ENCODE measurements around the gene KDM4C.

DNA sequence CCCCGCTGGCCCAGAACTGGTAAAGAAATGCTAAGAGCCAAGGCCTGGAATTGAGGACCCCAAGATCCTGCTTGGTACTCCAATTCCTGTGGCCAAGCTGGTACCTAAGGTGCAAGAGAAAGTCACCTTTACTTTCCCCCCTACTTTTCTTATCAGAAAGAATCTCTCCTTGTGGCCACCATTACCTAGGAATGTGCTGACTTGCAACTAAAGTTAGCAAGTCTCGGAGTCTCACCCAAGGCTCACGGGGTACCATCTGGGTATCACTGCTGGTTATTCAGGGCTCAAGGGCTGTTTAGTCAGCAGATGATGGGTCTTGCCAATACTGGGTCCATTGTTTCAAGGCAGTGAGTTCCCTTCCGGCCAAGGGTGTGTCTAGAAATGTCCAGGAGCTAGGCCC lies 270.2 kb downstream of the KDM4C start:
- TF ChIP-seq, protein P1, sequence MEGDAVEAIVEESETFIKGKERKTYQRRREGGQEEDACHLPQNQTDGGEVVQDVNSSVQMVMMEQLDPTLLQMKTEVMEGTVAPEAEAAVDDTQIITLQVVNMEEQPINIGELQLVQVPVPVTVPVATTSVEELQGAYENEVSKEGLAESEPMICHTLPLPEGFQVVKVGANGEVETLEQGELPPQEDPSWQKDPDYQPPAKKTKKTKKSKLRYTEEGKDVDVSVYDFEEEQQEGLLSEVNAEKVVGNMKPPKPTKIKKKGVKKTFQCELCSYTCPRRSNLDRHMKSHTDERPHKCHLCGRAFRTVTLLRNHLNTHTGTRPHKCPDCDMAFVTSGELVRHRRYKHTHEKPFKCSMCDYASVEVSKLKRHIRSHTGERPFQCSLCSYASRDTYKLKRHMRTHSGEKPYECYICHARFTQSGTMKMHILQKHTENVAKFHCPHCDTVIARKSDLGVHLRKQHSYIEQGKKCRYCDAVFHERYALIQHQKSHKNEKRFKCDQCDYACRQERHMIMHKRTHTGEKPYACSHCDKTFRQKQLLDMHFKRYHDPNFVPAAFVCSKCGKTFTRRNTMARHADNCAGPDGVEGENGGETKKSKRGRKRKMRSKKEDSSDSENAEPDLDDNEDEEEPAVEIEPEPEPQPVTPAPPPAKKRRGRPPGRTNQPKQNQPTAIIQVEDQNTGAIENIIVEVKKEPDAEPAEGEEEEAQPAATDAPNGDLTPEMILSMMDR (IDR thresholded peaks at IDR 0.05), result no peak
- no peak for TF ChIP-seq POLR2A (IDR thresholded peaks at IDR 0.05)
